Stimulated activated effector memory CD8-positive, alpha-beta T cell treated with anti-CD3 and anti-CD28 coated beads, Interleukin-12 subunit alpha, Interleukin-12 subunit beta, amount 100 ng/mL, for 72 hours (primary cell): ENCODE results near the gene GSTK1.

ENCODE experiments used
- ATAC-seq: fragments of 150-1000 bp; cut with Tn5 transposase; 2 replicates; pipeline ENCODE4 v1.10.0; 2021
- DNase-seq, 2 donors: peaks; one replicate each; pipeline ENCODE4 v3.0.0; 2021 to 2022; ENCODE audit warnings: low spot score in 2 of 2
- H3K27ac Mint-ChIP-seq: one replicate; pipeline ENCODE4 v1.8.0; 2022; ENCODE audit warnings: mild to moderate bottlenecking, mixed read lengths
- H3K36me3 Mint-ChIP-seq: one replicate; pipeline ENCODE4 v1.8.0; 2022; ENCODE audit warnings: mild to moderate bottlenecking, mixed read lengths
- H3K4me1 Mint-ChIP-seq: one replicate; pipeline ENCODE4 v1.8.0; 2022; ENCODE audit warnings: mixed read lengths
- H3K4me3 Mint-ChIP-seq: one replicate; pipeline ENCODE4 v1.8.0; 2022; ENCODE audit warnings: mild to moderate bottlenecking, mixed read lengths
- H3K9me3 Mint-ChIP-seq: one replicate; pipeline ENCODE4 v1.8.0; 2022; ENCODE audit warnings: mixed read lengths

Gene GSTK1

DNA sequence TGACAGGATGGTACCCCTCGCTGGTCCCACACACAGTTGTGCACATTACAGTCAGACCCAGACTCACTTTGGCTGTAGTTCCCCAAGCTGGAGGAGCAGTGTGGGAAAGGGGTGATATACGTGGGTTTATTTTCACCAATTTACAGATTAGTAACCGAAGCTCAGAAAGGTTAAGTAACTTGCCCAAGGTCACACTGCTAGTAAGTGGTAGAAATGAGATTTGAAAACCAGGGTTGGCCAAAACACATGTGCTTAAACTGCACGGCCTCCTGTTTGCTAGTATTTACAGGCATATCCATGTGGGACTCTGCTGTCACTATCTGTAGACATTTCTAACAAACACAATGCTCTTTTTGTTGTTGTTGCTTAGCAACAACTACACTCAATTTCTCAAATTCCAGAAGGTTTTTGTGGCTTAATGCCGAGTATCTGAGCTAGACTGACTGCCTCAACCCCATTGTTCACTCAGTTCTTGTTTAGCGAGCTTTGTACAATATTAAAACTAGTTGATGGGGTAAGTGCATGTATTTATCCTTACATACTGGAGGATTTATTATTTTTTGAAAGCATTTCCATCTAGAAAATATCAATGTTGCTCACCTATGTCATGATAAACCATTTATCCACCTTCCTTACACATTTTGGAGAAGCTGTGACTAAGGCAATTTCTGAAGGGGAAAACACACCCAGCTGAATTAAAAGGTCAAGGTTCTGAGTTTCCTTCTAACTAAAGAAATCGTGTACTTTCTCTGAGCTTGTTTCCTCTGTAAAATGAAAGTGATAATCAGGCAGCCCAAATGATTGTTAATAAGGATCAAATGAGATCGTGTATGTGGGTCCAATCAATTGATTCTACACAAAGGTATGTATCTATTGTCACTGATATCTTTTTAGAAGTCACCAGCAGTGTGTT is 16.2 kb downstream of the GSTK1 start:
- Mint-ChIP-seq H3K9me3 (no peaks in the 10 kb centered on the region), H3K36me3 (no peaks in the 10 kb centered on the region), H3K4me1 (peaks cover 32% of the 10 kb centered on the region), H3K4me3 (peak overlapping the region; percentile 59), H3K27ac (peak overlapping the region; percentile 89)
- ATAC-seq (peak; percentile 60), DNase-seq (no peak)

DNA sequence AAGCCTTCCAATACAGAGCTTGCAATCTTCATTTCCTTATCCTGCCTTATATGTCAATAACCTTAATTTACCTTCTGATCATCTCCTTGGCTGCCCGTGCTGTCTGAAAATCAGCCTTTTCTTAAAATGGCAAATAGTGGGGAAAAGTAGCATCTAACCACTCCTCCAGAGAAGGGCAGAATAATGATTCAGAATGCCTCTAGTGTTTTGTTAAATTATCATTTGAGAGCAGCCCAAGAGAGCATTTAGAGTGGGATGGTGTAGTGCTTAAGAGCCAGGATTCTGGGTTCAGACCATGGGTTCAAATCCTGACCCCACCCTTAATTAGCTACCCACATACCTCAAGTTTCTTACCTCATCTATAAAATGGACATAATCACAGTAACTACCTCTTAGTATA is 16.9 kb downstream of the GSTK1 start:
- DNase-seq (no peak), ATAC-seq (peak; percentile 34)
- Mint-ChIP-seq H3K36me3 (no peaks in the 10 kb centered on the region), H3K4me3 (peak overlapping the region; percentile 59), H3K9me3 (no peaks in the 10 kb centered on the region), H3K27ac (peak overlapping the region; percentile 89), H3K4me1 (peaks cover 36% of the 10 kb centered on the region)

DNA sequence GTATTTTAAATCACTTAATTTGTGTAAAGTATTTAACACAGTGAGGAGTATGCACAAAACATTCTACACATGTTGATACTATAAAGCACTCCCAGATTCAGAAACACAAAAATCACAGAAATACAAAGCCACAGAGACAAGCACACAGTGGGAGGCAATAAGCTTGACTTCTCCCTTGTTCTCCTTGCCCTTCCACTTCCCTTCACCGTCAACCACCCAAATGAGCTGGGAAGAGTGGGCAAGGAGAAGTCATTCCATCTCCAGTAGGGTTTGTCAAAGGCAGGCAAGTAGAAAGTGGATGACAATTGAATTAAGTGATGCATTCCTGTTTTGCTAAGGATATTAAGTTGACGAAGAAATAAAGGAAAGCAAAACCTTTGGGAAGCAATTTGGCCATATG is 17.3 kb downstream of the GSTK1 start:
- no peak for DNase-seq
- Mint-ChIP-seq H3K36me3 (no peaks in the 10 kb centered on the region), H3K27ac (peak overlapping the region; percentile 89), H3K9me3 (no peaks in the 10 kb centered on the region), H3K4me3 (peak overlapping the region; percentile 59), H3K4me1 (peaks cover 36% of the 10 kb centered on the region)
- no peak for ATAC-seq

DNA sequence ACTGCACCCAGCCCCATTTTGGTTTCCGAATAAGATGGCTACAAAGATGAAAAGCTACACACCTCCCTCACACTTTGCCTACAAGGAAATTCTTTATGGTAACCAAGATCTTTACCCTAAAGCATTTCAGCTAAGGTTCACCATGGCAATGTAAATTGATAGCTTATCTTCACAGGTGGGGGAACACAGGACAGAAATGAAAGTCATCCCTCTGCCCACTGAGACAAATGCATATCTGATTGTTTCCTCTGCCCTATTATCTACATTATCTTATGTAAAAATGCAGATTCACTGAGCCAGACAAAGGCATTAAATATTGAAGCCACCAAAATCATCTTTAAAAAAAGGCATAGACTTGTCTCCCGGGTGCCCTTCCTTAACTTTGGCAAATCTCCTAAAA is 18.3 kb downstream of the GSTK1 start:
- ATAC-seq, result no peak
- Mint-ChIP-seq H3K4me1 (peaks cover 36% of the 10 kb centered on the region), H3K27ac (no peak overlapping the region)

DNA sequence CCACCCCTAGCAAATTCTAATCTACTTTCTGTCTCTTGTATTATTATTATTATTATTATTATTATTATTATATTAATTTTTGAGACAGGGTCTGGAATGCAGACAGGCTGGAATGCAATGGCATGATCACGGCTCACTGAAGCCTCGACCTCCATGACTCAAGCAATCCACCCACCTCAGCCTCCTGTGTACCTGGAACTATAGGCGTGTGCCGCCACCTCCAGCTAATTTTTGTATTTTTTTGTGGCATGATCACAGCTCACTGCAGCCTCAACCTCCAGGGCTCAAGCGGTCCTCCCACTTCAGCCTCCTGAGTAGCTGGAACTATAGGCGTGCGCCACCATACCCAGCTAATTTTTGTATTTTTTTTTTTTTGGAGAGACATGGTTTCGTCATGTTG is 18.9 kb downstream of the GSTK1 start:
- Mint-ChIP-seq H3K27ac (no peak overlapping the region), H3K9me3 (no peaks in the 10 kb centered on the region), H3K4me3 (no peak overlapping the region), H3K36me3 (no peaks in the 10 kb centered on the region), H3K4me1 (peaks cover 36% of the 10 kb centered on the region)
- ATAC-seq, result no peak
- no peak for DNase-seq

More for the DNA sequence above, 18.3 kb downstream of the GSTK1 start:
- no peaks in the 10 kb centered on the region for H3K36me3 Mint-ChIP-seq
- DNase-seq, result no peak
- H3K9me3 Mint-ChIP-seq, result no peaks in the 10 kb centered on the region
- no peak overlapping the region for H3K4me3 Mint-ChIP-seq

DNA sequence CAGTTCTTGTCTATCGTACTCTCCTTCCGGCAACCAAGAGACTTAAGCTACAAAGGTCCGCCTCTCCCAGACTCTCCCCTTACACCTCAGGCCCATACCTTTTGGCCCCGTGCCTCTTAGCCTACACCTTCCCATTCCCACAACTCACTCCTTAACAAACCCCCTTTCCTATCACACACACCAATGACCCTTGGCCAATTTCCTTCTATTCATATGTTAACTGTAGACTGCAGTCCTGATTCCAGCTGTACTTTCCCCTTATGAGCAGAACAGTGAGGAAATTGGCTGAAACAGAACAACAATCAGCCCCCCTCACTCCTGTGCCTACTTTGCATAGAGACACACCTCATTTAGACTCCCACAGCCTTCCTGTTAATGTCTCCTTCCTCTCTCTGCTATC is 20.1 kb downstream of the GSTK1 start:
- H3K4me3 Mint-ChIP-seq, result no peak overlapping the region
- DNase-seq (no peak), ATAC-seq (no peak)
- peaks cover 9% of the 10 kb centered on the region for H3K36me3 Mint-ChIP-seq
- peaks cover 45% of the 10 kb centered on the region for H3K4me1 Mint-ChIP-seq
- no peaks in the 10 kb centered on the region for H3K9me3 Mint-ChIP-seq
- H3K27ac Mint-ChIP-seq, result peak overlapping the region; percentile 6

DNA sequence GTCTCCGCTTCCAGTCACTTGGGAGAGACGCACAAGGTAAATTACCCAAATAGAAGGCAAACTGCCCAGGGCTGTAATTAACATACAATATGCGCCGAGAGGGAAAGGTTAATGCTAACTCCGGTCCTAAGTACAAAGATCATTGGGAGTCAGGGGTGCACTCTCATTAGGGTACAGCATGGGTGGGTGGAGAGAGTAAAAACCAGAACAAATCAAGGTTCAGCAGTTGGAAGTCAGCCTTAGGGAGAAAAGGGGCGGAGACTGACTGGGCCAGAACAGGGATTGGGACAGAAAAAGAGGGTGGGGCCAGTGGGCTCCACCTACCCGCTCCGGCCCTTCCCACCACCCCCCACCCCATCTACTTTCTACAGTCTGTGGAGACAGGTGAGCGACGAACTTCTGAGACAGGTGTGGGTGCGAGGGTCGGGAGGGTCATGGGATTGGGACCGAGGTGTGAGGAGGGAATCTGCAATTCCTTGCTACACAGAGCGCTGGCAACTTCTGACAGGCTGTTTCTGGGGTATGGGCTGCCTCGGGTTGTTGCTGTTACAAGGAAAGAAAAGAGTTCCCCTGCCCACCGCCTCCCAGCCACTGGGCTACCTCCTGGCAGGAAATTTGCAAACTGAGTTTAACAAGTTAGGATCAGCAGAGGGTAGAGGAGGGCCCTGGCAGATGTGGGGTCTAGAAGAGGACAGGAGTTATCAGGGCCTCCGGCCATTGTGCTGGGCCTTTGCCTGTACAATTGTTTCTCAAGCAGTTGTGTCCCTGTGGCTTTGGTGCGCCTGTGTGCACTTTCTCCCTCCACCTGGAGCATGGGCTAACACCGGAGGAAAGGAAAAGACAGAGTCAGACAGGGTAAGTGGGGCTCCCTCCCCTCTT is 21.6 kb downstream of the GSTK1 start, which contains the start of gene TMEM139:
TSS of gene TMEM139 (plus strand) at position 368 of the 879 bp plus-strand sequence. CDS start 1,000 bp downstream, outside the sequence.
- ATAC-seq, result no peak
- Mint-ChIP-seq H3K4me1 (peaks cover 45% of the 10 kb centered on the region), H3K9me3 (no peaks in the 10 kb centered on the region), H3K27ac (peak within 1 kb of the TSS; percentile 6), H3K36me3 (peaks cover 24% of the 10 kb centered on the region), H3K4me3 (no peak within 1 kb of the TSS)
- DNase-seq, result no peak

DNA sequence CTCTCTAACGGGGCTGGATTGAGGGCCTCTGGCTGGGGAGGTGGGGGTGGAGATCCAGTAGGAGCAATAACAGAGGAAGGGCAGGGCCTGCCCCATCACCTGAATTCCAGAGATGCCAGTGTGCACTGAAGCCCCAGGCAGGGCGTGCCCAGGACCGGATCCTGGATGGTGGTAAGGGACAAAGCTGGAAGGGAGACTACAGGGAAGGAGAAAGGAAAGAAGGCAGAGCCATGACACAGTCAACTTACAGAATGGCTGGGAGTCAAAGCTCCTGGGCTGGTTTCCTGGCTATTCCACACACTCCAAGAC is 22.2 kb downstream of the GSTK1 start:
- ATAC-seq (no peak), DNase-seq (no peak)
- no peak overlapping the region for H3K27ac Mint-ChIP-seq
- no peak overlapping the region for H3K4me3 Mint-ChIP-seq
- H3K4me1 Mint-ChIP-seq, result peaks cover 45% of the 10 kb centered on the region
- no peaks in the 10 kb centered on the region for H3K9me3 Mint-ChIP-seq
- H3K36me3 Mint-ChIP-seq, result peaks cover 30% of the 10 kb centered on the region

DNA sequence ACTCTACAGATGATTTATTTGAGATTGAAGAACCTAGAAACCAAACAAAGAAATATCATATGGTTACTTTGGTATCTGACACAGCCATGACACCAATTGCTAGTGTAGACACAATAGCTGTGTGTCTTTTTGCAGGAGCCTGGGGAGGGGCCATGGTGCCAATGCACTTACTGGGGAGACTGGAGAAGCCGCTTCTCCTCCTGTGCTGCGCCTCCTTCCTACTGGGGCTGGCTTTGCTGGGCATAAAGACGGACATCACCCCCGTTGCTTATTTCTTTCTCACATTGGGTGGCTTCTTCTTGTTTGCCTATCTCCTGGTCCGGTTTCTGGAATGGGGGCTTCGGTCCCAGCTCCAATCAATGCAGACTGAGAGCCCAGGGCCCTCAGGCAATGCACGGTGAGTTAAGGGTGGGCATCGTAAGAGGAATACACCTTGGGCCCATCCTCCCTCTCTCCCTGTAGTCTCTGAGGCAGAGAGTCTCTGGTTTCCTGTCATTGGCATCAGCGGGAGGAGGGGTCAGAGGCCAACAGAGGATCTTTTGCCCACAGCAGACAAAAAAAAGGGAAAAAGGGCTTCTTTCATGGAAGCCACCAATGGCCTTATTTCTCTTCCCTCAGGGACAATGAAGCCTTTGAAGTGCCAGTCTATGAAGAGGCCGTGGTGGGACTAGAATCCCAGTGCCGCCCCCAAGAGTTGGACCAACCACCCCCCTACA is 22.7 kb downstream of the GSTK1 start:
- ATAC-seq (no peak), DNase-seq (no peak)
- H3K9me3 Mint-ChIP-seq, result no peaks in the 10 kb centered on the region
- peaks cover 46% of the 10 kb centered on the region for H3K4me1 Mint-ChIP-seq
- no peak overlapping the region for H3K4me3 Mint-ChIP-seq
- no peak overlapping the region for H3K27ac Mint-ChIP-seq
- peaks cover 35% of the 10 kb centered on the region for H3K36me3 Mint-ChIP-seq

DNA sequence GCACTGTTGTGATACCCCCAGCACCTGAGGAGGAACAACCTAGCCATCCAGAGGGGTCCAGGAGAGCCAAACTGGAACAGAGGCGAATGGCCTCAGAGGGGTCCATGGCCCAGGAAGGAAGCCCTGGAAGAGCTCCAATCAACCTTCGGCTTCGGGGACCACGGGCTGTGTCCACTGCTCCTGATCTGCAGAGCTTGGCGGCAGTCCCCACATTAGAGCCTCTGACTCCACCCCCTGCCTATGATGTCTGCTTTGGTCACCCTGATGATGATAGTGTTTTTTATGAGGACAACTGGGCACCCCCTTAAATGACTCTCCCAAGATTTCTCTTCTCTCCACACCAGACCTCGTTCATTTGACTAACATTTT is 23.3 kb downstream of the GSTK1 start:
- DNase-seq (no peak), ATAC-seq (no peak)
- Mint-ChIP-seq H3K36me3 (peaks cover 40% of the 10 kb centered on the region), H3K4me1 (peaks cover 52% of the 10 kb centered on the region), H3K27ac (no peak overlapping the region), H3K4me3 (no peak overlapping the region), H3K9me3 (no peaks in the 10 kb centered on the region)

DNA sequence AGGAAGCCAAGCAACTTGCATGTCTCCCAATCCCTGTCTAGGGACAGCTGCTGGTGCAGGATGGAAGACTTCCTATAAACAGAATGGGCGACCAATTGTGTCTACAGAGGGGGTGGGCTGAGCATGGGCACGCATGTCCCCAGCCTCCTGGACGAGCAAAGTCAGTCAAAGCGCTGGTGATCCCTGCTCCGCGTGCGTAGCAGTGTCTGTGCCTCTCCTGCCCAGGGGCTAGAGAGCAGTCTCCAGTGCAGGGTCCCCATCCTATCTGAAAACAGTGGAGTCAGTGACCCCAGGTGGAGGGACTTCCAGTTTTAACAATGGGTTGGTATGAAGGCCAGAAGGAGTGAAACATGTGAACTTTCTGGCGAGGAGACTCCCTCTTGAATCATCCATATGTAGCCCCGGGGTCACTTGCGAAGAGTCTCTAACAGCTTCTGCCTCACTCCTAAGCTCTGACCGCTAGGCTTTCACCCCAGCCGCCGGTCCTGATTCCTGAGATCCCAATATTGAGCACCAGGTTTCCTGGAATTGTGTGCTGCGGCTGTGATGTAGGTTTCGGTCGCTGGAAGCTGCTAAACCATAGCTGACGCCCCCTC is 24.2 kb downstream of the GSTK1 start:
- H3K4me1 Mint-ChIP-seq, result peaks cover 54% of the 10 kb centered on the region
- peak overlapping the region; percentile 92 for H3K4me3 Mint-ChIP-seq
- peak overlapping the region; percentile 94 for H3K27ac Mint-ChIP-seq
- ATAC-seq (no peak), DNase-seq (no peak)
- H3K36me3 Mint-ChIP-seq, result peaks cover 50% of the 10 kb centered on the region
- no peaks in the 10 kb centered on the region for H3K9me3 Mint-ChIP-seq

DNA sequence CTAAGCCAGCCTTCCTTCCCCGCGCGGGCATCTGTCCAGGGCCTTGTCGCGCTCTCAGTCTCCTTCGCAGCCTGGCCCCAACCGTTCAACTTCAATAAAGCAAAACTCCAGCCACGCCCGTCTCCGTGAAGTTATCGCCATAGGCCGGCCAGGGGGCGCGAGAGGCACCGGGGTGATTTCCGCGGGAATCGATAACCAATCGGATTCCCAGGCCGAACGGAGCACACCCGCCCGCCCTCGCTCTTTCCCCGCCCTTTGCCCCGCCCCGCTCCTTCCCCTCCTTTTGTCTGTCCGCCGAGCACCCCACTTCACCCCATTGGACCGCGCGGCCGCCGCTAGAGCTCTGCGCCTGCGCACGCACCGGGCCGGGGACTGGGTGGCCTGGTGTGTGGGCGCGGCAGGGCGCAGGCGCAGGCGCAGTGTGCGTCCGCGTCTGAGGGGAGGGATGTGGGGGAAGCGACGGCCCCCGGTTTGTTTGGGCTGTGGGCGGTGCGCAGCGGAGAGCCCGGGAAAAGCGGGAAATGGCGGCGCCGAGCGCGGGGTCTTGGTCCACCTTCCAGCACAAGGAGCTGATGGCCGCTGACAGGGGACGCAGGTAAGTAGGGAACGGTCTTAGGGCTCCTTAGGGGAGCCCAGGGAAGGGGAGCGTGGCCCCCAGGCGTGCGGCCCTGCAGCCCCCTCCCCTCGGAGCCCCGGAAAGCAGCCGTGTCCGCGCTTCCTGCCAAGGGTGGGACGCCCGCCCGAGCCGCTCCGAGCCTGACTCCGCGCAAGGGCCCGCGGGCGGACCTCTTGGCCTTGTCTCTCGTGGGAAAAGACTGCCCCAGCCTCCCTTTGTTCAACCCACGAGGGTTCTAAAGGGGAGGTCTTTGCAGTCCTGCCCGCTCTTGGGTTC is 24.9 kb downstream of the GSTK1 start, which contains the start of gene CASP2:
TSS of gene CASP2 (plus strand) at position 417 of the 892 bp plus-strand sequence. CDS start at position 522, 105 bp downstream.
- Mint-ChIP-seq H3K4me3 (peak within 1 kb of the TSS; percentile 92), H3K36me3 (peaks cover 57% of the 10 kb centered on the region), H3K4me1 (peaks cover 54% of the 10 kb centered on the region), H3K9me3 (no peaks in the 10 kb centered on the region), H3K27ac (peak within 1 kb of the TSS; percentile 94)
- DNase-seq (peak; percentile 97 to 98), ATAC-seq (peak; percentile 94)

DNA sequence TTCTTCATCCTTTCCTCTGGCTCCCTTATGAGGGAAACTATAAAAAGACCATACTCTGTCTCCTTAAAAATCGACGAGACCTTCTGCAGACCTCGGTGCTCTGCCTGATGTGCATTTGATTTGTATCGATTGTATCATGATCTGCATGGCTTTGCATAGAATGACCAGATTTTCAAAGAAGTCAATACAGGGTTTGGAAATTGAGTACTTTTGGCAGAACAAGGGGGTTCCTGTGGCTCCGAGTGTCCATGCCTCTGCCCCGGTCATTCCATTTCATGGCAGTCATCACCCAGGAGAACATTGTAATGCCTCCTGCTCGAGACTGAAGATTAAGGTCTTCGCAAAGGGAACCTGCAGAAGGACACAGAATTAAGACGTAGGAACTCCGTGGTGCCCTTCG is 25.6 kb downstream of the GSTK1 start:
- H3K27ac Mint-ChIP-seq, result peak overlapping the region; percentile 94
- ATAC-seq, result no peak
- peaks cover 64% of the 10 kb centered on the region for H3K36me3 Mint-ChIP-seq
- DNase-seq, result no peak
- no peaks in the 10 kb centered on the region for H3K9me3 Mint-ChIP-seq
- peak overlapping the region; percentile 92 for H3K4me3 Mint-ChIP-seq
- peaks cover 54% of the 10 kb centered on the region for H3K4me1 Mint-ChIP-seq

DNA sequence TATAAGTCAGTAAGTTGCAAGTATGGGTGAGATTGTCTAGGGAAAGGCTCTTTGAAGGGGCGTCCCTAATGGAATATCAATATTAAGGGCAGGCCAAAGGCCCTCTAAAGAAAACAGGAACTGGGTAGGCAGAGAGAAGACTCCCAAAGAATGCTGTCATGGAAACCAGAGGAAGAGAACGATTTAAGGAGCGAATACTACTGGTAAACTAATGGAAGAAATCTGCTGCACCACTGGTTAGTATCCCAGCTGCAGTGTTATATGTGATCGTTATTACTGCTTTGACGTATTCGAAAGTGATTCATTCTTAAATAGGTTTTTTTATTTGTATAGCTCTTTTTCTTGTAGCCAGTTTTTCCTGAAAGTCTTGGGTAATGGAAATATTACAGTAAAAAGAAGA is 26.2 kb downstream of the GSTK1 start:
- Mint-ChIP-seq H3K4me1 (peaks cover 54% of the 10 kb centered on the region), H3K36me3 (peaks cover 70% of the 10 kb centered on the region), H3K4me3 (peak overlapping the region; percentile 92), H3K27ac (peak overlapping the region; percentile 94), H3K9me3 (no peaks in the 10 kb centered on the region)
- DNase-seq (no peak), ATAC-seq (no peak)
